Measurements from ENCODE around the gene KRT23. TPM values are rescaled to one million over a fixed set of nuclear protein-coding genes. Genes with fewer than 3 reads are reported as not detected.

Gene KRT23
- total RNA-seq, 1 donor from 2014 or later = not detected

DNA sequence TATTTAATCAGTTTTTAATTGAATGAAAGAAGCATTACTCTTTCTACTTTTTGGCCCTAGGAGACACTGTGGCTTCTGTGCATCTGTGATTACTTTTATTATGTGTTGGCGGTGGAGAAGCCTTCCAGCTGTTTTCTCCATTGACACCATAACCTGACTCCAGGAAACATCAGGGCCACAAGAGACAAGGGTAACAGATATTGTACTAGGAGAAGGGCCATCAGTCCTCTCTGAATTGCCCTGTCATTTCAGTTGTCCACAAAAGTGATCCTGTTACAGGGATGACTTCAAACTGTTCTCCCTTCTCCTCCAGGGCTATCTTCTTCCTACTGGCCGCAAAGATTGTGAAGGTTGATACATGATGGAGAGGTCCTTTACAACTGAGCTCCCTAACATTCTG lies 14.7 kb upstream of the KRT23 start:
- Mint-ChIP-seq H3K9me3 (ENCODE audit: unreplicated experiment) (no peaks in the 10 kb centered on the region), H3K36me3 (ENCODE audit: low read depth, unreplicated experiment) (no peaks in the 10 kb centered on the region), H3K27me3 (ENCODE audit: unreplicated experiment) (peaks cover 1% of the 10 kb centered on the region), H3K27ac (ENCODE audit: unreplicated experiment) (no peak overlapping the region), H3K4me3 (ENCODE audit: unreplicated experiment) (no peak overlapping the region), H3K4me1 (ENCODE audit: unreplicated experiment) (no peaks in the 10 kb centered on the region)
- TF ChIP-seq, protein P1, sequence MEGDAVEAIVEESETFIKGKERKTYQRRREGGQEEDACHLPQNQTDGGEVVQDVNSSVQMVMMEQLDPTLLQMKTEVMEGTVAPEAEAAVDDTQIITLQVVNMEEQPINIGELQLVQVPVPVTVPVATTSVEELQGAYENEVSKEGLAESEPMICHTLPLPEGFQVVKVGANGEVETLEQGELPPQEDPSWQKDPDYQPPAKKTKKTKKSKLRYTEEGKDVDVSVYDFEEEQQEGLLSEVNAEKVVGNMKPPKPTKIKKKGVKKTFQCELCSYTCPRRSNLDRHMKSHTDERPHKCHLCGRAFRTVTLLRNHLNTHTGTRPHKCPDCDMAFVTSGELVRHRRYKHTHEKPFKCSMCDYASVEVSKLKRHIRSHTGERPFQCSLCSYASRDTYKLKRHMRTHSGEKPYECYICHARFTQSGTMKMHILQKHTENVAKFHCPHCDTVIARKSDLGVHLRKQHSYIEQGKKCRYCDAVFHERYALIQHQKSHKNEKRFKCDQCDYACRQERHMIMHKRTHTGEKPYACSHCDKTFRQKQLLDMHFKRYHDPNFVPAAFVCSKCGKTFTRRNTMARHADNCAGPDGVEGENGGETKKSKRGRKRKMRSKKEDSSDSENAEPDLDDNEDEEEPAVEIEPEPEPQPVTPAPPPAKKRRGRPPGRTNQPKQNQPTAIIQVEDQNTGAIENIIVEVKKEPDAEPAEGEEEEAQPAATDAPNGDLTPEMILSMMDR (IDR thresholded peaks at IDR 0.05; ENCODE audit: unreplicated experiment) = no peak
- DNase-seq (ENCODE audit: low spot score) = no peak

- no peak overlapping the region for H3K27ac Mint-ChIP-seq (ENCODE audit: unreplicated experiment)
- no peaks in the 10 kb centered on the region for H3K36me3 Mint-ChIP-seq (ENCODE audit: low read depth, unreplicated experiment)
- H3K4me1 Mint-ChIP-seq (ENCODE audit: unreplicated experiment) = no peaks in the 10 kb centered on the region
- no peaks in the 10 kb centered on the region for H3K9me3 Mint-ChIP-seq (ENCODE audit: unreplicated experiment)
- no peak for DNase-seq (ENCODE audit: low spot score)
- H3K4me3 Mint-ChIP-seq (ENCODE audit: unreplicated experiment) = no peak overlapping the region
- peaks cover 1% of the 10 kb centered on the region for H3K27me3 Mint-ChIP-seq (ENCODE audit: unreplicated experiment)
- TF ChIP-seq, protein P1 (IDR thresholded peaks at IDR 0.05; ENCODE audit: unreplicated experiment) = no peak
These were observed 13.7 kb upstream of the KRT23 start for GRCh38 chr17:40951011-40951622.

GRCh38 chr17:40950176-40950575 lies 12.7 kb upstream of the KRT23 start:
- no peak overlapping the region for H3K27ac Mint-ChIP-seq (ENCODE audit: unreplicated experiment)

GRCh38 chr17:40949418-40949817 lies 12.0 kb upstream of the KRT23 start:
- Mint-ChIP-seq H3K27ac (ENCODE audit: unreplicated experiment) (no peak overlapping the region), H3K27me3 (ENCODE audit: unreplicated experiment) (peaks cover 1% of the 10 kb centered on the region)
- TF ChIP-seq, protein P1 (IDR thresholded peaks at IDR 0.05; ENCODE audit: unreplicated experiment) = no peak

More at GRCh38 chr17:40950176-40950575, 12.7 kb upstream of the KRT23 start:
- TF ChIP-seq, protein P1 (IDR thresholded peaks at IDR 0.05; ENCODE audit: unreplicated experiment) = no peak
- DNase-seq (ENCODE audit: low spot score) = no peak
- Mint-ChIP-seq H3K36me3 (ENCODE audit: low read depth, unreplicated experiment) (no peaks in the 10 kb centered on the region), H3K9me3 (ENCODE audit: unreplicated experiment) (no peaks in the 10 kb centered on the region), H3K4me1 (ENCODE audit: unreplicated experiment) (no peaks in the 10 kb centered on the region), H3K4me3 (ENCODE audit: unreplicated experiment) (no peak overlapping the region), H3K27me3 (ENCODE audit: unreplicated experiment) (peaks cover 1% of the 10 kb centered on the region)

GRCh38 chr17:40947929-40948328 lies 10.5 kb upstream of the KRT23 start:
- TF ChIP-seq, protein P1 (IDR thresholded peaks at IDR 0.05; ENCODE audit: unreplicated experiment) = no peak
- Mint-ChIP-seq H3K27ac (ENCODE audit: unreplicated experiment) (no peak overlapping the region), H3K36me3 (ENCODE audit: low read depth, unreplicated experiment) (no peaks in the 10 kb centered on the region), H3K27me3 (ENCODE audit: unreplicated experiment) (peaks cover 1% of the 10 kb centered on the region), H3K4me1 (ENCODE audit: unreplicated experiment) (no peaks in the 10 kb centered on the region), H3K4me3 (ENCODE audit: unreplicated experiment) (no peak overlapping the region), H3K9me3 (ENCODE audit: unreplicated experiment) (no peaks in the 10 kb centered on the region)
- no peak for DNase-seq (ENCODE audit: low spot score)

More at GRCh38 chr17:40949418-40949817, 12.0 kb upstream of the KRT23 start:
- no peak overlapping the region for H3K4me3 Mint-ChIP-seq (ENCODE audit: unreplicated experiment)
- no peaks in the 10 kb centered on the region for H3K36me3 Mint-ChIP-seq (ENCODE audit: low read depth, unreplicated experiment)
- no peaks in the 10 kb centered on the region for H3K9me3 Mint-ChIP-seq (ENCODE audit: unreplicated experiment)
- no peak for DNase-seq (ENCODE audit: low spot score)
- no peaks in the 10 kb centered on the region for H3K4me1 Mint-ChIP-seq (ENCODE audit: unreplicated experiment)

All from endothelial cell (in vitro differentiated cells).